ENCODE results near the gene RAI14.
"Not testable (repeated sequence)": the region's sequence is repeated elsewhere in the genome, so short reads cannot be mapped to it uniquely, and the experiment has no call there.

Gene RAI14

GRCh38 chr5:34820593-34820992 is 164.5 kb downstream of the RAI14 start:
- no peak for DNase-seq (ENCODE audit: low read depth)

GRCh38 chr5:34822956-34823715 is 167.0 kb downstream of the RAI14 start:
- DNase-seq (ENCODE audit: low read depth), result no peak

- no peak for DNase-seq (ENCODE audit: low read depth)
These were observed 170.2 kb downstream of the RAI14 start for GRCh38 chr5:34826347-34826746.

GRCh38 chr5:34827588-34828506 is 171.7 kb downstream of the RAI14 start:
- no peak for DNase-seq (ENCODE audit: low read depth)

- not testable (repeated sequence) for DNase-seq (ENCODE audit: low read depth)
These were observed 174.7 kb downstream of the RAI14 start for GRCh38 chr5:34830827-34831226.

- no peak for DNase-seq (ENCODE audit: low read depth)
These were observed 175.2 kb downstream of the RAI14 start for GRCh38 chr5:34831303-34831702.

- DNase-seq (ENCODE audit: low read depth), result no peak
These were observed 176.4 kb downstream of the RAI14 start for GRCh38 chr5:34832568-34832967.

GRCh38 chr5:34833090-34833489 is 177.0 kb downstream of the RAI14 start:
- no peak for DNase-seq (ENCODE audit: low read depth)

GRCh38 chr5:34833976-34834793 is 178.1 kb downstream of the RAI14 start:
- no peak for DNase-seq (ENCODE audit: low read depth)

GRCh38 chr5:34834794-34835089 is 178.6 kb downstream of the RAI14 start:
- no peak for DNase-seq (ENCODE audit: low read depth)

GRCh38 chr5:34835664-34836063 is 179.5 kb downstream of the RAI14 start:
- no peak for DNase-seq (ENCODE audit: low read depth)

GRCh38 chr5:34838785-34839714 is 182.9 kb downstream of the RAI14 start, which contains the start of gene TTC23L:
Gene TTC23L (plus strand): TSS chr5:34839164. CDS start chr5:34840672, 1,508 bp downstream.
- peak; percentile 65 for DNase-seq (ENCODE audit: low read depth)

GRCh38 chr5:34841816-34842215 is 185.7 kb downstream of the RAI14 start:
- DNase-seq (ENCODE audit: low read depth), result no peak

- DNase-seq (ENCODE audit: low read depth), result no peak
These were observed 186.4 kb downstream of the RAI14 start for GRCh38 chr5:34842554-34842953.

- DNase-seq (ENCODE audit: low read depth), result no peak
These were observed 187.4 kb downstream of the RAI14 start for GRCh38 chr5:34843497-34843896.

- no peak for DNase-seq (ENCODE audit: low read depth)
These were observed 188.0 kb downstream of the RAI14 start for GRCh38 chr5:34844106-34844505.

GRCh38 chr5:34844999-34845398 is 188.9 kb downstream of the RAI14 start:
- no peak for DNase-seq (ENCODE audit: low read depth)

- DNase-seq (ENCODE audit: low read depth), result no peak
These were observed 190.9 kb downstream of the RAI14 start for GRCh38 chr5:34847056-34847455.

GRCh38 chr5:34847552-34847951 is 191.4 kb downstream of the RAI14 start:
- DNase-seq (ENCODE audit: low read depth), result no peak

- DNase-seq (ENCODE audit: low read depth), result no peak
These were observed 192.1 kb downstream of the RAI14 start for GRCh38 chr5:34848230-34848629.

- no peak for DNase-seq (ENCODE audit: low read depth)
These were observed 193.1 kb downstream of the RAI14 start for GRCh38 chr5:34849253-34849652.

Data from HS-5 (cell line).